ENCODE data around the gene UGT3A2. TPM values are rescaled to one million over a fixed set of nuclear protein-coding genes. Genes with fewer than 3 reads are reported as not detected.

Gene UGT3A2
- total RNA-seq, 1 experiment from 2014 or later, result not detected

GRCh38 chr5:36052538-36052937 lies 14.1 kb downstream of the UGT3A2 start:
- Histone ChIP-seq H3K9me2 (ENCODE audit: insufficient read depth) (no peaks in the 10 kb centered on the region), H3K79me2 (ENCODE audit: low read depth) (no peaks in the 10 kb centered on the region), H3K4me3 (no peak overlapping the region), H4K20me1 (ENCODE audit: insufficient read depth) (no peaks in the 10 kb centered on the region; the same call in 1 of the 2 replicates), H3K4me2 (no peak overlapping the region), H3K4me1 (replicated peaks; ENCODE audit: insufficient read depth) (no peaks in the 10 kb centered on the region), H2AFZ (no peak overlapping the region), H3F3A (ENCODE audit: insufficient read depth, low read depth) (no peaks in the 10 kb centered on the region), H3K27me3 (ENCODE audit: insufficient read depth, low read depth) (peaks cover 27% of the 10 kb centered on the region; the same call in 1 of the 2 replicates), H3K27ac (no peak overlapping the region), H3K36me3 (ENCODE audit: low read depth) (no peaks in the 10 kb centered on the region), H3K9me3 (ENCODE audit: insufficient read depth, low read depth) (no peaks in the 10 kb centered on the region)
- ChIA-PET CTCF (no interaction called here), POLR2A (ENCODE audit: unreplicated experiment) (no interaction called here)
- TF ChIP-seq CTCF (conservative IDR thresholded peaks at IDR 0.05), result no peak
- no peak for TF ChIP-seq EZH2 (IDR thresholded peaks at IDR 0.05; ENCODE audit: low read depth)
- intact Hi-C loops (cut with micrococcal nuclease; ENCODE audit: unreplicated experiment), result no loop called here
- no peak for DNase-seq
- BruUV-seq (replicated peaks), result no TSS peak

- no peak overlapping the region for H2AFZ ChIP-seq
- no peaks in the 10 kb centered on the region for H4K20me1 ChIP-seq (ENCODE audit: insufficient read depth)
- POLR2A ChIA-PET (ENCODE audit: unreplicated experiment), result no interaction called here
- no peaks in the 10 kb centered on the region for H3K9me3 ChIP-seq (ENCODE audit: insufficient read depth, low read depth)
- intact Hi-C loops (cut with micrococcal nuclease; ENCODE audit: unreplicated experiment), result no loop called here
- no peaks in the 10 kb centered on the region for H3K36me3 ChIP-seq (ENCODE audit: low read depth)
- no peak for DNase-seq
- H3K27me3 ChIP-seq (ENCODE audit: insufficient read depth, low read depth), result peaks cover 28% of the 10 kb centered on the region; the same call in 1 of the 2 replicates
- H3K4me2 ChIP-seq, result no peak overlapping the region
- TF ChIP-seq EZH2 (IDR thresholded peaks at IDR 0.05; ENCODE audit: low read depth), result no peak
- TF ChIP-seq CTCF (conservative IDR thresholded peaks at IDR 0.05), result no peak
- no TSS peak for BruUV-seq (replicated peaks)
- no peaks in the 10 kb centered on the region for H3K79me2 ChIP-seq (ENCODE audit: low read depth)
- no peak overlapping the region for H3K27ac ChIP-seq
- H3K4me3 ChIP-seq, result no peak overlapping the region
- H3F3A ChIP-seq (ENCODE audit: insufficient read depth, low read depth), result no peaks in the 10 kb centered on the region
- H3K9me2 ChIP-seq (ENCODE audit: insufficient read depth), result no peaks in the 10 kb centered on the region
- H3K4me1 ChIP-seq (replicated peaks; ENCODE audit: insufficient read depth), result no peaks in the 10 kb centered on the region
- CTCF ChIA-PET, result no interaction called here
Observed at GRCh38 chr5:36049949-36050348, 16.7 kb downstream of the UGT3A2 start.

- H3K9me3 ChIP-seq (ENCODE audit: insufficient read depth, low read depth), result no peaks in the 10 kb centered on the region
- TF ChIP-seq EZH2 (IDR thresholded peaks at IDR 0.05; ENCODE audit: low read depth), result no peak
- TF ChIP-seq CTCF (conservative IDR thresholded peaks at IDR 0.05), result no peak
- H3K9me2 ChIP-seq (ENCODE audit: insufficient read depth), result no peaks in the 10 kb centered on the region
- H3F3A ChIP-seq (ENCODE audit: insufficient read depth, low read depth), result no peaks in the 10 kb centered on the region
- no peak overlapping the region for H2AFZ ChIP-seq
- intact Hi-C loops (cut with micrococcal nuclease; ENCODE audit: unreplicated experiment), result no loop called here
- H3K79me2 ChIP-seq (ENCODE audit: low read depth), result no peaks in the 10 kb centered on the region
- no peaks in the 10 kb centered on the region for H3K36me3 ChIP-seq (ENCODE audit: low read depth)
- no peak overlapping the region for H3K4me3 ChIP-seq
- no peaks in the 10 kb centered on the region for H4K20me1 ChIP-seq (ENCODE audit: insufficient read depth)
- no peak overlapping the region for H3K4me2 ChIP-seq
- no peaks in the 10 kb centered on the region for H3K4me1 ChIP-seq (replicated peaks; ENCODE audit: insufficient read depth)
- DNase-seq, result no peak
- H3K27ac ChIP-seq, result no peak overlapping the region
- BruUV-seq (replicated peaks), result no TSS peak
- peaks cover 28% of the 10 kb centered on the region; the same call in 1 of the 2 replicates for H3K27me3 ChIP-seq (ENCODE audit: insufficient read depth, low read depth)
- ChIA-PET CTCF (interaction anchor here (0.6 kb wide), 1 partner anchor 10 kb away, joined by 3 read pairs; no protein-coding TSS in a partner anchor), POLR2A (ENCODE audit: unreplicated experiment) (no interaction called here)
Observed at GRCh38 chr5:36047384-36048160, 19.1 kb downstream of the UGT3A2 start.
